ENCODE results near the gene LEPROT.
A peak's percentile ranks its signal among the peaks of the same experiment; 100 is the strongest.

Gene LEPROT

DNA sequence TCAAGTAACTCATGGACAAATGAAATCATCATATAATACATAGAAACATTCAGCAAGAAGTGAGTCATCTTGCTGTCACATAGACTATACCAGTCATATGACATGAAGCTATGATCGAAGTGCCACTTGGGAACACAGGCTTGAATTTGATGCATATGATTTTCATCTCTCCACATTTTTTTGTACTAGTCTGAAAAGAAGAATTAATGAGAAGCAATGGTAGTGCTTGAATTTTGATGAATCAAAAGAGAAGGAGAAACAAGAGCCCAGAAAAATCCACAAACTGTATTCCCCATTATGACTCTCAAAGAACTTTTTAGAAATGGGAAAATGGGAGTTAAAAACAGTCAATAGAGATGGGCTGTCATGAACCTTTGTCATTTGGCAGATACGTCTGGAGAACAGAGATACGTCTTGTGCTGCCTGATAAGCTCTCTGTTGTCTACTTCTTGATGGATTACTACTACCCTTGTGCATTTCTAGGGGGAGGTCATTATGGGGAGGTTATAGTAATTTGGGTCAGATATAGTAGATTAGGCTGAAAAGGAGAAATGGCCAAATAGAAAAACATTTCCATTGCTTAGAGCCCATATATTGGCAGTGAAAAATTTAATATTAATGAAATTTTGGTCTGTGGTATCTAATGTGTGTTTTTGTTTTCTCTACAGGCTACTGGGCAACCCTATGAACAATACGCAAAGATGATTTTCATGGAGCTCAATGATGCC, 8.0 kb upstream of the LEPROT start:
- DNase-seq (ENCODE audit: low spot score) = peak; percentile 47

DNA sequence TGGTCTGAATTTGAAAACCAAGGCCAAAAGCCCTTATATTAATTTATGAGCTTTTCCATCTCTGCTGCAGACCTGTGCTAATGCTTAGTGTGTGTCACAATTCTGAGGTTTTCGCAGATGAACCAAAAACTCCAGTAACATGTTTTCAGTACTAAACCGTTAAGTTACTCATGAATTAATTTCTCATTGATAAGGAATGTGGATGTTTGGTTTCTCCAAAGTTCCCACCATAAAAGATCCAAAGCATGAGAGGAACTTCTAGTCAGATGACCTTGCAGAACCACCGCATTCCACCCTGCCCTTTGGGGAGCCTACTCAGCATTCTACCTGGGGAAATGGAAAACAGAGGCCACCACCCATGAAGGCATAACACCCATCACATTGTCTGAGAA, 7.5 kb upstream of the LEPROT start:
- no peak for DNase-seq (ENCODE audit: low spot score)

DNA sequence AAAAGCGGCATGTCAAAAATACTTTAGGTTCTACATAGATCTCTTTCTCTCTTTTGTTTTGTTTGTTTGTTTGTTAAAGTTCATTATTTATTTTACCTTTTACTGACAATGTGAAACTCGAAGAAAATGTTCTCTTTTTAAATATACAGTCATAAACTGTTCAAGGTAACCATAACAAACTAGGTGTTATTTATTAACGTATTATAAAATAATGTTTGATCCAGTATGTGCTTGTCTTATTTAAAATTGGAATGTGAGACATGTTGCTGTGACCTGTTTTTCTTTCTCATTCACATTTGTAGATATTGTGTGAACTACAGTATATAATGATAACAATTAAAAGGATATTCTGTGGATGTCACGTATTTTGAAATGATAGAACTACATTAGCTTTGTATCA, 5.9 kb upstream of the LEPROT start:
- DNase-seq (ENCODE audit: low spot score) = no peak

DNA sequence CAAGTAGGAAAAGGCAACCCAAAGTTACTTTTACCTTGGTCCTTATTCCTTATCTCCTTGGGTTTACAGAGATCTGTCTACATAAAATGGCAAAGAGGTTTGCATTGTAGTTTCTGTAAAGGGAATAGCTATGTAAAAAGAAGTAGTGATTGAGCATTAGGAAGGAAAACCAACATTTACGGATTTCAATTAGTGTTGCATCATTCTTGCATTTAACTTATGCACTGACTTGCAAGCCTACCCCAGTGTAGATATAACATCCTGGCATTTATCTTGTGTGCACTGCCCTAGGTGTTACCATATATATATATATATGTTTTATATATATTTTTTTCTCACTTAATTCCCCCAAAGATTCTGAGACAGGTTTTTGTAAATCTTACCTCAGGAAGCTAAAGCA, 3.7 kb upstream of the LEPROT start:
- no peak for DNase-seq (ENCODE audit: low spot score)

DNA sequence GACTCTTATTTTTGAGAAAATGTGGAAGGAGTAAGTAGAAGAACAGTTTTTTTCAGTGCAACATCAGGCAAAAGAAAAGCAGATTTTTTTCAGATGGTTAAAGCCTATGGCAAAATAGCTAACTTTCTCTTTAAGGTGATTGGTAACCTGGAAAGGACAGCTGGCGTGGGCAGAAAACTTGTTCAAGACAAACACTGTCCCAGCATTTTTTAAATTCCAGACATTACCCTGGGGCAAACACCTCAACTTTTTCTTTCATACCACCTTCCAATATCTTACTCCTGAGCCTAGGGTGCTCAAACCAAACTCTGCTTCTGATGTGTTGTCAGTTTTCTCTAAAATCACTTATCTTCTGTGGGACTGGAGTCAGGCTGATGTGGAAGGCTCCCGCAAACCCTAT, 2.7 kb upstream of the LEPROT start:
- DNase-seq (ENCODE audit: low spot score) = no peak

DNA sequence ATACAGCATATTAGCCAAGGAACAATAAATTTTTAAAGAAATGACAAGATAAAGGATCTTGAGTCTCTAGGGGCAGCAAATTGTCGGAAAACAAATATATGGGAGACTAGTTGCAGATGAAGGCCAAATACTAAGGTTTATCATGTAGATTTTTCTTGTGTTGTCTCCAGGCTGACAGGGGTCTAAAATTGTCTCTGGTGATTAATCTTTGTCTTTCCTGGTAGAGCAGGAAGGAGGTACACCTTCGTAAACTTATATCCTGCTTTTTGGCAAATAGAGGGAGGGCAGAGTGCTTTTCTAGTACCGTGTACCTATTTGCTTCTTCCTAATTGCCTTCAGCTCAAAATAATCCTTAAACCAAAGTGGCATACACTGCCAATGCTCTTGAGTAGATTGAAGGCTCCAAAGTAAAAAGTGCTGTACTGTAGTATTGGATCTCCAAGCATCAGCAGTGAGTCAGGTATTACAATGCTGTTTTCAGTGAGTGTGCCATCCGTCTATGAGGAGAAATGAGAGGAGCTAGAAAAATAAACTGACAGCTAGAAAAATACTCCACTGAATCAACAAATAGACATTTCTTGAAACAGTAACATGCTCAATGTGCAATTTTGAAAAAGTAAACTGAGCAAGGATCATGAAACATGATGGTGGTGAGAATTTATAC, 1.8 kb upstream of the LEPROT start:
- no peak for DNase-seq (ENCODE audit: low spot score)

DNA sequence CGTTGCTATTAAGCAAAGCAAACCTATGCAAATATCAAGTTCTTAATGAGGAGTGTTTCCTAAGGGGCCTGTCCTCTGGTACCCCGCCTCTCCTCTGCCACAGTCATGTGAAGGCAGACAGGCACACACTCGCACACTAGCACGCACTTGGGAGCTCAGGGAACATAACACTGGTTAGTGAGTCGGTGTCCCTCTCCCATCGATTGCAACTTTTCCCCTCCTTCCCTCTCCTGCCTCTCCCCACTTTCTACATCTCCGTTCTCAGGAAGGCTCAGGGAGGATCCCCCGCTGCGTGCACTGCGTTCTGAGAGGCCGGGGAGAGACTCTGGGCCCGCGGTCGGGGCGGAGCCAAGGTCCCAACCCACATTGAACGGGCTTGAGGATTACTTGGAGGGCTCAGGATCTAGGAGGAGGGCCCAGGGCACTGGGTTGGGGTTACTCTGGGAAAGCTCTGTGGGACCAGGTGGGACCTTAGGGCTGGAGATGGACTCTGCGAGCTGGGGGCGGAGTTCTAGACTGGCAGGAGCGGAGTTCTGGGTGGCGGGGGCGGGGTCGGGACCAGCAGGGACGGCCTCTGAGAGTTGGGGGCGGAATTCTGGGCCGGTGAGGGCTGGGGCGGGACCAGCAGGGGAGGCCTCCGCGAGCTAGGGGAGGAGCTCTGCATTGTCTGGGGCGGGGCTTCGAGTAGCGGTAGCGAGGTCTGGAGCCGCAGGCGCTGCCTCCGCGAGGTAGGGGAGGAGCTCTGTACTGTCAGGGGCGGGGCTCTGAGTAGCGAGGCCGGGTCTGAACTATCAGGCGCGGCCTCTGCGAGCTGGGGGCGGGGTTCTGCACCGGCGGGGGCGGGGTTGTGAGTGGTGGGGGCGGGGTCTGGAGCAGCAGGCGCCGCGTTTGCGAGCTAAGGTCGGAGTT, 533 bp upstream of the LEPROT start:
- peak; percentile 95 for DNase-seq (ENCODE audit: low spot score)

DNA sequence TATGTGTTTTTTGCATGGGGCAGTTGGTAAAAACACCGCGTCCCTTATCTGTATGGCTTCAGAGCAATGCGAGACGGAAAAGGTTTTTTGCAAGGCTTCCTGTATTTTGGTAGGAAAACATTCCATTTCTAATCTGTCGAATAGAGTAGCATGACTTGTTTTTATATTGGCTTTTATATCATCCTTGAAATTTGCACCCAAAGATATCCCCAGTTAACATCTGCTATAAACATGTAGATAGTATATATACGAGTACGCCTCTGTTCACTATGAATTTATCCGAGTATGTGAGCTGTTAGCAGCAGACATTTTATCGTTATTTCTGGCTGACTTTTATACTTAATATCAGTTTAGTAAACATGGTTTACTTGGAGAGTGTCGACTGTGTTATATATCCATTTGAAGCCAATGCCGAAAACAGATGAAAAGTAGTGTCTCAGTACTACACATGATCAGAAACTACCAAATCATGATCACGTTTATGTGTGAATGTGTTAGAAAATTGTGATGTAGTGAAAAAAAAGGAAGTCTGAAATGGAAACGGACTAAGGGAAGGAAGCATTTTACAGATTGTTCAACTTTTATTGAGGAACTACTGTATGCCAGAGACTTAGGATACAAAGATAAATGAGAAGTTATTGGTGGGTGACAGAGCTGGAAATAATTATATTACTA, 1.0 kb downstream of the LEPROT start:
- DNase-seq (ENCODE audit: low spot score) = peak; percentile 36

DNA sequence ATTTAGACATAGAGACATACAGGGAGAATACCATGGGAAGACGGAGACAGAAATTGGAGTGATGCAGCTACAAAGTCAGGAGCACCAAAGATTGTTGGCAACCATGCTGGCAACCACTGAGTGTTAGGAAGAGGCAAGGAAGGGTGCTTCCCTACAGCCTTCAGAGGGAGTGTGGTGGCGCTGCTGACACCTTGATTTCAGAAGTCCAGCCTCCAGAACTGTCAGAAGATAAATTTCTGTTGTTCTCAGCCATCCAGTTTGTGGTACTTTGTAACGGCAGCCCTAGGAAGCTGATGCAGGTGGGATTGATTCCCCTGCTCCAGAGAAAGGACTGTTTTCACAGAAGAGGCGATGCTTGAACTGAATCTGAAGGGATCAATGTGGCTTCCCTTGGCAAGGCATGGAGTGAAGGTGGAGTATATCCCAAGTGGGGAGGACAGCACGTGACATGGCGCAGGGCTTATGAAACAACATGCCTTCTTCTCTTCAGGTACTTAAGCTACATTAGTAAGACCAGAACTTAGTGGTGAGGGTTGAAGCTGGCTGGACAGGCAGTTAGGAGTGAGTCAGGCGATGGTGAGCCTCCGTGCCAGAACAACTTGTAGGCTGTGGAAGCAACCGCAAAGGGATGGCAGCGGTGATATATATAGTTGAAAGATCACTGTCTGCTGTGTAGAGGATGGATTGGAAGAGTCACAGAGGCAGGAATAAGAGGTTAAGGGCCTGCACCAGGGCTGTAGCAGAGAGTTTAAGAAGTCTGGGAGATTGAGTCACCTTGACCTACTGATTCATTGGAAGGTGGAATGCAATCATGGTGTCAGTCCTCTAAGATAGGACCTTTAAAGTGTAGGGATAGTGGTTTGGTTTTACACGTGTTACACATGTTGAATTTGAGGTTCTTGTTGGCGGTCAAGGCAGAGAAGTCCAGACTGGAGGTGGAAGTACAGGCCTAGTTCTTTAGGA, 2.1 kb downstream of the LEPROT start:
- DNase-seq (ENCODE audit: low spot score) = no peak

DNA sequence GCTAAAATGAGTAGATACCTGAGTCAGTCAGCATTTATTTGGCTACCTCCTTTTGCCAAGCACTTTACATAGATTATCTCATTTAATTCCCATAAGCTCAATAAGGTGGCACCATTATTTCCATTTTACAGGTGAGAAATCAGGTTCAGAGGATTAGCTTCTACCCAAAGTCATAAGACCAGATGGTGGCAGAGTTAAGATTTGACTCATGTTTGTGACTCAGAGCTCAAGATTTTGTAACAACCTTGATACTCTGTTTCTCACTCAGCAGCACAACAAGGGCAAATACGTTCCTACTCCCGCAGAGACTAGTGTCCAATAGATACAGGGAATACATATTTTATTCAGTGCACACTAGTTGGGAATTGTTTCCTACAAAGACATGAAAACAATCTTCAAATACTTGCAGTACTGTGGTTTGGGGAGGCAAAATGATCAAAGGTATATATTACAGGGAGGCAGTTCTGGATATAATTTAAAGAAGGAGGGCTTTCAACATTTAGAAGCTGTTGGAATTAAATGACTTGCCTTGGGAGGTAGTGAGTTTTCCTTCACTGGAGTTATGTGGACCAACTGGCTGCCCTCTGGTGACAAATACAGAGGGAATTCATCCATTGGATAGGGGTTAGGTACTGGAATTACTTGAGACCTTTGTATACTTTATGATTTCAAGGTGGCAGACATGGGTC, 3.6 kb downstream of the LEPROT start:
- DNase-seq (ENCODE audit: low spot score) = peak; percentile 72

DNA sequence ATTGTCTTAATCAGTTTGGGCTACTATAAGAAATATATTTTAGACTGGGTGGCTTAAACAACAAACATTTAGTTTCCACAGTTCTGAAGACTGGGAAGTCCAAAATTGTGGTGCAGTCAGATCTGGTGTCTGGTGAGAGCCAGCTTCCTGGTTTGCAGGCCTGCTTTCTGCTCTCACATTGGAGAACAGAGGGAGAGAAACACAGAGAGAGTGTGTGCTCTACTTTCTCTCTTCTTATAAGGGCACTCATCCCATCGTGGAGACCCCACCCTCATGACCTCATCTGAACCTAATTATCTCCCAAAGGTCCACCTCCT, 4.1 kb downstream of the LEPROT start:
- no peak for DNase-seq (ENCODE audit: low spot score)

DNA sequence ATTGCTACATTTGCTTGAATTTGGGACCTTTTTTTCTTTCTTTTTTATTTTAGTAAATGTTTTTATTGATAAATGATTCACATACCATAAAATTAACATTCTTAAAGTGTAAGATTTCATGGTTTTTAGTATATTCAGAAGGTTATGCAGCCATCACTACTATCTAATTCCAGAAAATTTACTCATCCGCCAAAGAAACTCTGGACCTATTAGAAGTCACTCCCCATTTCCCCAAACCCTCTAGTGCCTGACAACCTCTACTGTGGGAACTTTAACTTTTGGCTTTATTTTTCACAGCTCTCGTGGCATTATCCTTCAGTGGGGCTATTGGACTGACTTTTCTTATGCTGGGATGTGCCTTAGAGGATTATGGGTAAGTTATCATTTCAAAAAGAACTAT, 4.5 kb downstream of the LEPROT start:
- DNase-seq (ENCODE audit: low spot score) = no peak

DNA sequence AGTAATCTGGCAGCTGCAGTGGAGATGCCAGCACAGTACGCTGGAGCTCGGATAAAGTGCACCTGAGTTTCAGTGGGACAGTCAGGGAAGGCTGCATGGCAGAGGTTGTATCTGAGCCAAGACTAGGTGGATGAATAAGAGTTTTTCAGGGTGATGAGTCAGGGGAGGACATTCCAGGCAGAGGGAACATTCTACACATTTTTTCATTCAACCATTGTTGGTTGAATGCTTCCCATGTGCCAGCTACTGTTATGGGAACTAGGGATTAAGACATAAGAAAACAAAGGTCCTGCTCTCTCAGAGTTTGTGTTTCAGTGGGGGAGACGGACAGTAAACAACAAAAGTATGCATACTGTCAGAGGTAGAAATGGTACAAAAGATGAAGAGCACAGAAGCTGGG, 5.2 kb downstream of the LEPROT start:
- DNase-seq (ENCODE audit: low spot score) = peak; percentile 74

DNA sequence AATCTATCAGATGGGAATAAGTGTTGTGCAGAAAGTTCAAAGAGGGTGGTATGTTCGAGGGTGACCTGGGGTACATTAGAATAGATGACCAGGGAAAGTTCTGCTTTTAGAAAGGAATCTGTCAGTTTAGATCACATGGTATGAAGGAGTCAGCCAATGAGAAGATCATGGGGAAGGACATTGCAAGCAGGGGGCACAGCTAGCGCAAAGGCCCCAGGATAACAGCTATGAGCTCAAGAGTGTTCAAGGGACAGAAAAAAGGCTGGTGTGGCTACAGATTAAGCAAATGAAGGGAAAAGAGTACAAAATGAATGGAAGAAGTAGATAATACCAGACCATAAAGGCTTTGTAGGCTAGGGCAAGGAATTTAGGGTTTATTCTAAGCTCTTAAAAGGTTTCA, 8.6 kb downstream of the LEPROT start:
- DNase-seq (ENCODE audit: low spot score) = no peak

DNA sequence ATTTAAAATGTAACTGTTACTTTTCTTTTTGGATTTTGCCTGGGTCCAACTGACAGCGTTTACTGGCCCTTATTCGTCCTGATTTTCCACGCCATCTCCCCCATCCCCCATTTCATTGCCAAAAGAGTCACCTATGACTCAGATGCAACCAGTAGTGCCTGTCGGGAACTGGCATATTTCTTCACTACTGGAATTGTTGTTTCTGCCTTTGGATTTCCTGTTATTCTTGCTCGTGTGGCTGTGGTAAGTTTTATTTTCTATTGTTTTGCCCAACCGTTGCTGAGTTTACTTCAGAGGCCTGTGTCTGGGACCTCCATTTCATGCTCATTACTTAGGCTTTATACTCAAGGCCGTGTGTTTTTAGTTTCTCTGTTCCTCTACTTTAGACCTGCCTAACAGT, 9.3 kb downstream of the LEPROT start:
- DNase-seq (ENCODE audit: low spot score) = peak; percentile 94

DNA sequence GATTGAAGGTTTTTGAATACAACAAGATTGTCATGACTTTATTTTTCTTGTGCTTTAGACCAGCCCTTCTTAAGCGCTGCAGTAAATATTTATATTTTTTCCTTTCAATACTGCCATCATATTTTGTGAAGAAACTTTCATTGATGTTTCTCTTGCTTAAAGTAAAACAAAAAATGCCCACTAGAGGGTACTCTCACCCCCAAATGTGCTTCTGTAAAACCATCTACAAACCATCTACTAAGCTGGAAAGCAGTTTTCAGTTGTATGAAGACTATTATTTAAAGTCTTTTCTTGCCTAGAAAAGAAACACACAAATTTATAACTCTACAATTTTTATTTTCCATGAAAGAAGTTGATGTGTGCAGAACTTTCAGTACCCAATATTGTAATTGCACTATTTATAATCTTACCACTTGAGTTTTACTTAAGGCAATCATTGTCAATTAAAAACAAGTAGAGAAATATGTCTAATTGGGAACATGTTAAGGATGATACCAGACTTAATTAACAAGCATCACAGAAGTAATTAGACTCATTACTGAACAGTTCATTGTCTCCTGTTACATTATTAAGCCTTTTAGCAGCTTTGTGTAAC, 10.7 kb downstream of the LEPROT start:
- DNase-seq (ENCODE audit: low spot score) = peak; percentile 59

DNA sequence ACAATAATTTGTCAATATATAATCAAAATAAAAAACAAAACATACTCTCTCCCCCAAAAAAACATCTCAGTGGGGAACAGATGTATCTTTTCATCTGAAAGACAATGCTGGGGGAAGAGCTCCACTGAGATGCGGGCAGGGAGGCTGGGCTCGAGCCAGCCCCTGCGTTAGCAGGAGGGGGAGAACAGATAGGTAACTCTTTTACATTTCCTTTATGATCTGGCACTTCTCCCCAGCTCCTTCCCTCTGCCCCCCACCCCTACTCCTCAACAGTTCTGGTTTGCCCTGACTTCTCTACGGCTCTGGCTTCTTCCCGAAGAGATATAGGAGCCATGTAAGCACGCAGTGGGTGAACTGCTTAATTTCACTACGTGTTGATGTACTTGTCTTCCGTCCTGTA, 12.4 kb downstream of the LEPROT start:
- no peak for DNase-seq (ENCODE audit: low spot score)

DNA sequence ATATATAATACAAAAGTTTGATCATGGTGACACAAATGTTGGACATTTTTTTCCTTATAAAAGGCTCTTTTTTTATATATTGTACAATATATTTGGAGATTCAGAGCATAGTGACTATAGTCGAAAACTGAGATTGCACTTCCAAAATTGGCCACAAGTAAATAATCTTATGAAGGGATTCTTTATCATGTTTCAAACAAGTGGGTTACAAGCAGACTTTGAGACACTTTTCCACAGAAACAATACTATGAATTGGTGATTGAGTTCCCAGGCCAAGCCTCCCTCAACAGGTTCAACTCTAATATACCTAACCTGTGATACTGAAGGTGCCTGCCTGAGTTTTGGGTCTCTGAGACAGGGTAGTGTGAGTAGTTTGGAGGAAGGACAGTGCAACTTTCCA, 13.8 kb downstream of the LEPROT start:
- DNase-seq (ENCODE audit: low spot score) = no peak

DNA sequence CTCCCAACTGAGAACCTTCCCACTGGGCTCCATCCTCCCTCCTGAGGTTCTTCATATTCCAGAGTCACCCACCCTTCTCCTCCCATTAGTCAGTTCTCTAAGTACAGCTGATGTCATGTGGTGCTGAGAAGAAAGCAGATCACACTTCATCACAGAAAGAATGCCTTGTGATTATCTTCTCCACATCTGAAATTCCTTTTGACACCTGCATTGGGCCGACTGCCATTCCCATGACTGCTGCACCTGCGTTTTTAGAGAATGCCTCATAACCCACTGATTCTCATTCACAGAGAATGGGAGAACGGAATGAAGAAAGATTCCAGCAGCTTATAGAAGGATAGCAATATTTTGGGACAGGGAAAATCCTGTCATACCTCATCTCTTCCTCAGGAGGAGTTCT, 14.3 kb downstream of the LEPROT start:
- no peak for DNase-seq (ENCODE audit: low spot score)

DNA sequence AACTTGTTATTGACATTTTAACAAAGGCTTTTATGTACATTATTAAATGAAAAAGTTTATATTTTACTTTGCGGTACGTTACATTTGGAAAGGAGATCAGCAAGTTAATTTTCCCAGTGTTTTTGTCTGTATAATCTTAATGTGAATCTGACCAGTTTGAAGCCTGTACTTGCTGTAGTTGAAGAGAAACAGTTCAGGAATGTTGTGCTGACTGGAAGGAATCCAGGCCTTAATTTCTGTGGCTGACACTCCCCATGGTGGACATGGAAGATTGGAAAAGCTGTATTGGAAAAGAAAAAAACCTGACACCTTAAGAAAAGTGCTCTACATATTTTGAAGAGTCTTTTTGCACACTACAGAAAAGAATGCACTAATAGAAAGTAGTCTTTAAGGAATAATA, 15.5 kb downstream of the LEPROT start:
- no peak for DNase-seq (ENCODE audit: low spot score)
